Osteoblast (primary cell): ENCODE results near the gene XDH. TPM values are rescaled to one million over a fixed set of nuclear protein-coding genes. Genes with fewer than 3 reads are reported as not detected.

ENCODE experiments used
- DNase-seq: peaks from one replicate; pipeline ENCODE4 v3.0.0; 2011; ENCODE audit warnings: low spot score, mixed read lengths; ENCODE audit not compliant: insufficient read length; ENCODE audit errors: missing footprints
- H2AFZ ChIP-seq: 2 replicates; pipeline ENCODE4 v1.6.0; 2011; ENCODE audit warnings: mild to moderate bottlenecking, low read length
- H3K27ac ChIP-seq: 2 replicates; pipeline ENCODE4 v1.5.1; 2011; ENCODE audit warnings: mild to moderate bottlenecking, low read depth, low read length, moderate library complexity
- H3K27me3 ChIP-seq: 2 replicates; pipeline ENCODE4 v1.6.0; 2012; ENCODE audit warnings: mild to moderate bottlenecking, control low read depth, inconsistent platforms, low read length, moderate library complexity; ENCODE audit not compliant: insufficient read depth
- H3K36me3 ChIP-seq: 2 replicates; pipeline ENCODE4 v1.5.1; 2011; ENCODE audit warnings: mild to moderate bottlenecking, low read length, control low read depth, moderate library complexity; ENCODE audit not compliant: insufficient read depth
- H3K4me1 ChIP-seq: 2 replicates; pipeline ENCODE4 v1.5.1; 2011; ENCODE audit warnings: mild to moderate bottlenecking, low read length, control low read depth, moderate library complexity; ENCODE audit not compliant: insufficient read depth
- H3K4me2 ChIP-seq: 2 replicates; pipeline ENCODE4 v1.6.0; 2011; ENCODE audit warnings: mild to moderate bottlenecking, low read length; ENCODE audit not compliant: insufficient read depth
- H3K4me3 ChIP-seq: fragments of 200-600 bp; sonication (generic); 3 replicates; pipeline ENCODE4 v1.5.1; 2012; ENCODE audit warnings: mild to moderate bottlenecking, low read length, inconsistent platforms; ENCODE audit not compliant: insufficient read depth
- H3K79me2 ChIP-seq: 2 replicates; pipeline ENCODE4 v1.6.0; 2012; ENCODE audit warnings: mild to moderate bottlenecking, low read length, control low read depth, inconsistent platforms; ENCODE audit not compliant: insufficient read depth
- H3K9me3 ChIP-seq: 2 replicates; pipeline ENCODE4 v1.5.1; 2011; ENCODE audit warnings: low read depth, low read length, control low read depth
- H4K20me1 ChIP-seq: 2 replicates; pipeline ENCODE4 v1.6.0; 2012; ENCODE audit warnings: mild to moderate bottlenecking, low read length, control low read depth; ENCODE audit not compliant: insufficient read depth
- CTCF ChIP-seq: IDR thresholded peaks from 2 replicates; pipeline ENCODE4 v1.5.1; 2011; ENCODE audit warnings: mild to moderate bottlenecking, low read depth, low read length, moderate library complexity; ENCODE audit errors: extremely low read depth
- total RNA-seq: library from RNA; depleted of rRNA; stranded (reverse); fragments of >200 nt; gene quantifications from 2 replicates; pipeline ENCODE4 v1.2.3, GENCODE V29; 2012

Gene XDH
- total RNA-seq, 1 donor, result under 0.01 TPM

- H2AFZ ChIP-seq, result no peak overlapping the region
- H3K27me3 ChIP-seq, result no peaks in the 10 kb centered on the region
- peak overlapping the region; percentile 35 for H3K4me2 ChIP-seq
- TF ChIP-seq CTCF, result no peak
- no peak overlapping the region for H3K27ac ChIP-seq
- no peaks in the 10 kb centered on the region for H3K9me3 ChIP-seq
- H3K4me3 ChIP-seq, result no peak overlapping the region
- H3K79me2 ChIP-seq, result no peaks in the 10 kb centered on the region
- H4K20me1 ChIP-seq, result no peaks in the 10 kb centered on the region
- DNase-seq, result peak; percentile 85
- H3K4me1 ChIP-seq, result peaks cover 12% of the 10 kb centered on the region
- H3K36me3 ChIP-seq, result no peaks in the 10 kb centered on the region
These were observed 26.2 kb upstream of the XDH start for GRCh38 chr2:31440764-31441163.

- no peak for DNase-seq
- Histone ChIP-seq H3K4me3 (no peak overlapping the region), H3K27me3 (no peaks in the 10 kb centered on the region), H3K79me2 (no peaks in the 10 kb centered on the region), H4K20me1 (no peaks in the 10 kb centered on the region), H3K27ac (no peak overlapping the region), H3K4me2 (no peak overlapping the region), H3K4me1 (peaks cover 2% of the 10 kb centered on the region), H3K9me3 (no peaks in the 10 kb centered on the region), H2AFZ (no peak overlapping the region), H3K36me3 (no peaks in the 10 kb centered on the region)
- TF ChIP-seq CTCF, result no peak
These were observed 20.4 kb upstream of the XDH start for GRCh38 chr2:31434911-31435310.

- no peak overlapping the region for H3K27ac ChIP-seq
- H3K79me2 ChIP-seq, result no peaks in the 10 kb centered on the region
- H3K9me3 ChIP-seq, result no peaks in the 10 kb centered on the region
- no peaks in the 10 kb centered on the region for H3K36me3 ChIP-seq
- no peak overlapping the region for H2AFZ ChIP-seq
- no peak for DNase-seq
- H4K20me1 ChIP-seq, result no peaks in the 10 kb centered on the region
- no peak overlapping the region for H3K4me2 ChIP-seq
- no peak for TF ChIP-seq CTCF
- no peaks in the 10 kb centered on the region for H3K4me1 ChIP-seq
- H3K4me3 ChIP-seq, result no peak overlapping the region
- no peaks in the 10 kb centered on the region for H3K27me3 ChIP-seq
These were observed 19.0 kb upstream of the XDH start for GRCh38 chr2:31433541-31433940.

GRCh38 chr2:31430439-31431165 lies 16.1 kb upstream of the XDH start:
- Histone ChIP-seq H3K9me3 (no peaks in the 10 kb centered on the region), H3K4me2 (no peak overlapping the region), H3K36me3 (no peaks in the 10 kb centered on the region), H3K27ac (no peak overlapping the region), H2AFZ (no peak overlapping the region), H4K20me1 (no peaks in the 10 kb centered on the region), H3K4me3 (no peak overlapping the region), H3K79me2 (no peaks in the 10 kb centered on the region), H3K27me3 (no peaks in the 10 kb centered on the region), H3K4me1 (no peaks in the 10 kb centered on the region)
- TF ChIP-seq CTCF, result no peak
- no peak for DNase-seq
